Right cardiac atrium (tissue), 5 donors: ENCODE results near the gene ACSL5. TPM values are rescaled to one million over a fixed set of nuclear protein-coding genes. Genes with fewer than 3 reads are reported as not detected.

Source experiments
- ATAC-seq, 2 donors: fragments of 200-7000 bp; cut with Tn5 transposase; one replicate each; pipeline versions ENCODE4 v1.8.0 to v1.9.1; 2020; ENCODE audit warnings: moderate library complexity in 2 of 2, mild to moderate bottlenecking in 1 of 2
- DNase-seq, 3 donors: peaks; one replicate each; pipeline ENCODE4 v3.0.0-alpha.2; 2020
- H3K27ac ChIP-seq: one replicate; pipeline ENCODE4 v1.5.1; 2013; ENCODE audit warnings: mild to moderate bottlenecking, low read length, control low read depth, moderate library complexity
- H3K27me3 ChIP-seq: one replicate; pipeline ENCODE4 v1.6.1; 2013; ENCODE audit not compliant: control insufficient read depth, insufficient read depth
- H3K4me1 ChIP-seq: one replicate; pipeline ENCODE4 v1.6.1; 2013; ENCODE audit warnings: low read length; ENCODE audit not compliant: control insufficient read depth, insufficient read depth
- H3K4me3 ChIP-seq: one replicate; pipeline ENCODE4 v1.5.1; 2013; ENCODE audit warnings: low read length, control low read depth
- H3K9me3 ChIP-seq: one replicate; pipeline ENCODE4 v1.6.1; 2013; ENCODE audit warnings: low read length; ENCODE audit not compliant: control insufficient read depth
- WGBS: extraction: QIAGEN DNeasy Blood & Tissue Kit; methylation state at CpG from one replicate; pipeline ENCODE4 v1.1.7; 2013; 5-methylcytosine and 5-hydroxymethylcytosine counted together
- intact Hi-C, 4 donors: fragments of 100-400 bp; cut with DNase I; formaldehyde crosslinking; loops; one replicate each; pipeline versions ENCODE4 v1.11.0 to v1.14.0; 2022 to 2023
- polyA plus RNA-seq: library from polyadenylated mRNA; stranded (reverse); fragments of 200-250 nt; gene quantifications from one replicate; pipeline ENCODE4 v1.2.3, GENCODE V29; 2013
- total RNA-seq, 4 donors: library from RNA; stranded (reverse); fragmentation: NEBNext Ultra II Directional; extraction: Animal tissue kit (Norgen Biotek cat#: 25700); gene quantifications; one replicate each; pipeline ENCODE4 v1.2.1, GENCODE V29; 2021
- donor health status: healthy with polysubstance abuse.
- donor health status: DM: no; HTN: yes; CAD: no.
- donor health status: DM: no; HTN: no; CAD: no.
- donor health status: DM: no; HTN: yes; CAD: no; lungs with severe emphysema.
- donor health status: DM: yes; HTN: yes; CAD: no.

The ACSL5 gene
- total and polyA plus RNA-seq, 5 donors = 6.9 to 10.2 (median 7.7) TPM

- intact Hi-C loops = loop anchor here in 1 of 4 donors (10.0 kb wide), 1 partner anchor 87 kb away; no protein-coding TSS in a partner anchor
- no peak overlapping the region for H3K4me3 ChIP-seq
- no peaks in the 10 kb centered on the region for H3K4me1 ChIP-seq
- ATAC-seq = no peak
- 74% methylated on average over 3 of the region's 3 CpGs for WGBS
- H3K27ac ChIP-seq = no peak overlapping the region
- no peaks in the 10 kb centered on the region for H3K9me3 ChIP-seq
- H3K27me3 ChIP-seq = no peaks in the 10 kb centered on the region
- DNase-seq = no peak
Observed at GRCh38 chr10:112421731-112422130, 47.8 kb downstream of the ACSL5 start.

DNA sequence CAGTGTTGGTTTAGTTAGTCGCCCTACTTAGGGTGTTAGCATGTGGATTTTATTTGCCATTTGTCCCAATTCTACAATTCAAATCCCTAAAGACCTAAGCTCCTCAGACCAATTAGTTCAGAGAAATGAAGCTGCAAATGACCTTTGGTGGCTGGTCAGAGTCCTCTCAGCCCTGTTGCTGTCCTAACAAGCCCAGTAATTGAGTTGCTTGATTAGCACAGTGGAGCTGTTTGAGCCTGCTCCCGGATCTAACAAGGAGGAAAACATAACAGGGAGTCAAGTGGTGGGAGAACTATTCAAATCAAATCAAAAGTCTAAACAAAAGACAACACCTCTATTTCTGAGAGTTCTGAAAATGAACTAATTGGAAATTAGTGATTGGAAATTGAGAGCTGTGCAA, 50.7 kb downstream of the ACSL5 start:
- no peaks in the 10 kb centered on the region for H3K27me3 ChIP-seq
- H3K4me1 ChIP-seq = no peaks in the 10 kb centered on the region
- no peaks in the 10 kb centered on the region for H3K9me3 ChIP-seq
- no peak for ATAC-seq
- no peak for DNase-seq
- intact Hi-C loops = loop anchor here in 1 of 4 donors (10.0 kb wide), 1 partner anchor 90 kb away; no protein-coding TSS in a partner anchor
- H3K27ac ChIP-seq = no peak overlapping the region
- WGBS = 63% methylated on average over 2 of the region's 2 CpGs
- no peak overlapping the region for H3K4me3 ChIP-seq

- no peak for DNase-seq
- no peak for ATAC-seq
- Histone ChIP-seq H3K27ac (no peak overlapping the region), H3K4me1 (no peaks in the 10 kb centered on the region), H3K9me3 (no peaks in the 10 kb centered on the region), H3K4me3 (no peak overlapping the region), H3K27me3 (no peaks in the 10 kb centered on the region)
- WGBS = 69% methylated on average over 2 of the region's 2 CpGs
- intact Hi-C loops = loop anchor here in 1 of 4 donors (10.0 kb wide), 1 partner anchor 91 kb away; no protein-coding TSS in a partner anchor
Observed at GRCh38 chr10:112426111-112426510, 52.2 kb downstream of the ACSL5 start.

- no peaks in the 10 kb centered on the region for H3K27me3 ChIP-seq
- no peaks in the 10 kb centered on the region for H3K4me1 ChIP-seq
- intact Hi-C loops = loop anchor here in 1 of 4 donors (10.0 kb wide), 1 partner anchor 94 kb away; no protein-coding TSS in a partner anchor
- no peak overlapping the region for H3K27ac ChIP-seq
- DNase-seq (no peak), ATAC-seq (no peak)
- 70% methylated on average over 3 of the region's 3 CpGs for WGBS
- no peak overlapping the region for H3K4me3 ChIP-seq
- H3K9me3 ChIP-seq = no peaks in the 10 kb centered on the region
Observed at GRCh38 chr10:112429147-112429546, 55.2 kb downstream of the ACSL5 start.

- peak; percentile 18 to 31 for ATAC-seq
- Histone ChIP-seq H3K9me3 (no peaks in the 10 kb centered on the region), H3K4me3 (no peak overlapping the region), H3K4me1 (no peaks in the 10 kb centered on the region), H3K27ac (no peak overlapping the region), H3K27me3 (no peaks in the 10 kb centered on the region)
- no peak for DNase-seq
- intact Hi-C loops = loop anchor here (10.0 kb wide), 4 partner anchors 95 to 265 kb away; no protein-coding TSS in a partner anchor
- WGBS = 82% methylated on average over 15 of the region's 15 CpGs
Observed at GRCh38 chr10:112429654-112430230, 55.8 kb downstream of the ACSL5 start.

- Histone ChIP-seq H3K4me3 (no peak overlapping the region), H3K9me3 (no peaks in the 10 kb centered on the region), H3K27me3 (no peaks in the 10 kb centered on the region), H3K4me1 (no peaks in the 10 kb centered on the region), H3K27ac (no peak overlapping the region)
- intact Hi-C loops = loop anchor here in 3 of 4 donors (10.0 kb wide), 3 partner anchors 118 to 268 kb away; no protein-coding TSS in a partner anchor
- whole genome bisulfite sequencing = 91% methylated on average over 2 of the region's 2 CpGs
- no peak for ATAC-seq
- no peak for DNase-seq
Observed at GRCh38 chr10:112433136-112433535, 59.2 kb downstream of the ACSL5 start.

GRCh38 chr10:112434988-112435619, 61.2 kb downstream of the ACSL5 start:
- Histone ChIP-seq H3K27me3 (no peaks in the 10 kb centered on the region), H3K27ac (no peak overlapping the region), H3K9me3 (no peaks in the 10 kb centered on the region), H3K4me1 (no peaks in the 10 kb centered on the region), H3K4me3 (no peak overlapping the region)
- ATAC-seq = no peak
- 82% methylated on average over 2 of the region's 2 CpGs for WGBS
- intact Hi-C loops = loop anchor here in 3 of 4 donors (10.0 kb wide), 3 partner anchors 120 to 270 kb away; no protein-coding TSS in a partner anchor
- no peak for DNase-seq

DNA sequence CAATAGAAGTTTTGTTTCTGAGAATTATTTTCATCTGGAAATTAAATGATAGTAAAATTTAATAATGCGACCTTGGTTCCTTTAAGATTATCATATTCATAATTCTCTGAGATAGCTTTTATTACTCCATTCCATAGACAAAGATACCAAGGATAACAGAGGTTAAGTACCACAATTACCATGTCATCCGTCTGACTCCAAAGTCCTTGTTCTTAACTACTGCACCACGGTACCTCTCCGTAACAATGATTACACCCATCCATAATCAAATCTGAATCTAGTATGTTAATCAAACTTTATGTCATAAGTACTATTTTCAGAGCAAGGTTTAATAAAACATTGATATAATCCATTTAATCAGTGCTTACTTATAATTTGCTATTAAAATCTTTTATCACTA, 64.4 kb downstream of the ACSL5 start:
- H3K27ac ChIP-seq = no peak overlapping the region
- WGBS = 94% methylated on average over 4 of the region's 4 CpGs
- ATAC-seq = no peak

GRCh38 chr10:112441520-112441919, 67.6 kb downstream of the ACSL5 start:
- 86% methylated on average over 1 of the region's 1 CpG for WGBS
- Histone ChIP-seq H3K4me3 (no peak overlapping the region), H3K4me1 (peaks cover 2% of the 10 kb centered on the region), H3K27ac (no peak overlapping the region), H3K27me3 (no peaks in the 10 kb centered on the region), H3K9me3 (no peaks in the 10 kb centered on the region)
- intact Hi-C loops = loop anchor here in 1 of 4 donors (10.0 kb wide), 1 partner anchor 267 kb away; no protein-coding TSS in a partner anchor
- ATAC-seq (no peak), DNase-seq (no peak)

More for the DNA sequence above, 64.4 kb downstream of the ACSL5 start:
- no peak for DNase-seq
- Histone ChIP-seq H3K4me3 (no peak overlapping the region), H3K4me1 (no peaks in the 10 kb centered on the region), H3K9me3 (no peaks in the 10 kb centered on the region), H3K27me3 (no peaks in the 10 kb centered on the region)
- intact Hi-C loops = loop anchor here in 3 of 4 donors (10.0 kb wide), 3 partner anchors 124 to 274 kb away; no protein-coding TSS in a partner anchor

- Histone ChIP-seq H3K27ac (no peak overlapping the region), H3K4me1 (peaks cover 2% of the 10 kb centered on the region), H3K27me3 (no peaks in the 10 kb centered on the region), H3K9me3 (no peaks in the 10 kb centered on the region), H3K4me3 (no peak overlapping the region)
- DNase-seq = no peak
- 80% methylated on average over 3 of the region's 3 CpGs for WGBS
- ATAC-seq = no peak
- intact Hi-C loops = loop anchor here in 1 of 4 donors (10.0 kb wide), 1 partner anchor 267 kb away; no protein-coding TSS in a partner anchor
Observed at GRCh38 chr10:112442063-112442462, 68.1 kb downstream of the ACSL5 start.
